ENCODE results near the gene KMT2E.

KMT2E gene

GRCh38 chr7:105125745-105126144 is 111.7 kb downstream of the KMT2E start:
- DNase-seq (ENCODE audit: low spot score) (no peak), FAIRE-seq (no peak)

GRCh38 chr7:105126436-105126975 is 112.5 kb downstream of the KMT2E start:
- DNase-seq (ENCODE audit: low spot score) (no peak), FAIRE-seq (no peak)

GRCh38 chr7:105127179-105127578 is 113.2 kb downstream of the KMT2E start:
- DNase-seq (ENCODE audit: low spot score) (no peak), FAIRE-seq (no peak)

- FAIRE-seq (no peak), DNase-seq (ENCODE audit: low spot score) (no peak)
Measured at GRCh38 chr7:105130048-105130447, 116.0 kb downstream of the KMT2E start.

GRCh38 chr7:105130580-105130979 is 116.6 kb downstream of the KMT2E start:
- FAIRE-seq = no peak

GRCh38 chr7:105131033-105131656 is 117.1 kb downstream of the KMT2E start:
- no peak for FAIRE-seq
- no peak for DNase-seq (ENCODE audit: low spot score)

More at GRCh38 chr7:105130580-105130979, 116.6 kb downstream of the KMT2E start:
- no peak for DNase-seq (ENCODE audit: low spot score)

GRCh38 chr7:105131890-105132289 is 117.9 kb downstream of the KMT2E start:
- FAIRE-seq (no peak), DNase-seq (ENCODE audit: low spot score) (no peak)

DNA sequence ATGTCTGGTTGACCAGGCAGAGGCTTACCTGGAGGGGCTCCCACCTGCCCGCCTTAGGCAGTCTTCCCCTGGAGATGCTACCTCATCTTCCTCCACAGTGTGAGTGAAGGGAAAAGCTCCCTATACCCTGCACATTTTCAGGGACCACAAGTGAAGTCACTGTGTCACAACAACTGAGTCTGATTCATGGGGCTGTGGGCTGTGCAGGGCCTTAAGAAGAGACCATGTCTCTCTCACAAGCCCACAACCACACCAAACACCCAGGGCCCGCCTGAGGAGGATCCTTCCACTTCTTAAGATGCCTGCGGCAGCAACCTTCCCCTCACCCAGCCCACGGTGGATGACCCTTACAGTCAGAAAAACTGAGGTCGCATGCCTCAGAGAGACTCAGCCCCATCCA is 118.3 kb downstream of the KMT2E start:
- no peak for FAIRE-seq
- DNase-seq (ENCODE audit: low spot score) = no peak

DNA sequence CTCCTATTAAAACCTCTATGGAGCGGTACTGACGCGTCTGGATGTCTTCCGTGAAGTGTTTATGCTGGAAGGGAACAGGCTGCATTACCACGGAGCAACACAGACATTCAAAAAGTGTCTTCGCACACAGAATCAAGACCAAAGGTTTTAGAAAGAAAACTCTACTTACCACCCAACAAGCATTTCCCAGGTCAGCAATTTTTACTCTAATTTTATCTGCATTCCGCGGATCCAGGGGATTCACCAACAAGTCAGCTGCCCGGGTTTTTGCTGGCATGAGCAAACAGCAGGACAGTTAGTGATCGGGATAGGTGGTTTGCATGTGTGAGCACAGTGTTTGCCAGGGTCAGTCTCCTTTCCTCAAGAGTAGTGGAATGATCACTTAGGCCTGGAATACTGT is 118.8 kb downstream of the KMT2E start:
- FAIRE-seq (no peak), DNase-seq (ENCODE audit: low spot score) (no peak)

DNA sequence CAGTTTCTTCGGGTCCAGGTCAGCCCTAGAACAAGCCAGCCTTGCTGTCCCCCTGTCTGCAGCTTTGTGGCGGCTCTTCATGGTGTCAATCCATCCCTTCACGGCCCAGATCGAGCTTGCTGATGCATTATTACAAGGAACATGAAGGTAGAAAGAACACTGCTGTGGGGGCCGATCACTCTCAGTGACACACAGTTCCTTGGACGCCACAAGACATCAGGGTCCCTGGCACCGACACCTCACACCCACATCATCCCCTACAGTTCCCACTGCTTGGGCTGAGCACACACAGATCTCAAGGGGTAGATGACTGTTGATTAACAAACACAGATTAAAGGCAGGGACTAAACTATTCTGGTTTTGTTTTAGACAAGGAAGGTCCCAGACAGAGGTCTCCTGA is 119.4 kb downstream of the KMT2E start:
- no peak for DNase-seq (ENCODE audit: low spot score)
- no peak for FAIRE-seq

GRCh38 chr7:105133986-105134655 is 120.1 kb downstream of the KMT2E start:
- FAIRE-seq = no peak
- DNase-seq (ENCODE audit: low spot score) = no peak

- no peak for FAIRE-seq
- DNase-seq (ENCODE audit: low spot score) = no peak
Measured at GRCh38 chr7:105136221-105136620, 122.2 kb downstream of the KMT2E start.

DNA sequence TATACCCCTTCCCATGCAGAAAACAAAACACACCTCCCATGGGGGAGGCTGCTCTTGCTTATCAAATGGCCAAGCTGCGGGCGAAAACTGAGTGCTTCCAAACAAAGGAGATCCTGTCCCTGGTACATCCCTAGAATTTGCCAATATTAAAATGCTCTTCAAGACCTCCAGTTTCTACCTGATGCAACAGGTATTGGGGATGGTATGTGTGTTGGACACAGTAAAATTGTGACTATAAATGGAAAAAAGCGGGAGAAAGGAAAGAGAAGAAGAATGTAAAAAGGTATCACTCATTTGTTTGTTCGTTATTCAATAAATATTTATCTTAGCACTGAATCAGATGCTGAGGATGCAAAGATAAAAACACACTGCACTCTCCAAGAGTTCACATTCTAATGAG is 123.9 kb downstream of the KMT2E start:
- FAIRE-seq = no peak
- DNase-seq (ENCODE audit: low spot score) = no peak

DNA sequence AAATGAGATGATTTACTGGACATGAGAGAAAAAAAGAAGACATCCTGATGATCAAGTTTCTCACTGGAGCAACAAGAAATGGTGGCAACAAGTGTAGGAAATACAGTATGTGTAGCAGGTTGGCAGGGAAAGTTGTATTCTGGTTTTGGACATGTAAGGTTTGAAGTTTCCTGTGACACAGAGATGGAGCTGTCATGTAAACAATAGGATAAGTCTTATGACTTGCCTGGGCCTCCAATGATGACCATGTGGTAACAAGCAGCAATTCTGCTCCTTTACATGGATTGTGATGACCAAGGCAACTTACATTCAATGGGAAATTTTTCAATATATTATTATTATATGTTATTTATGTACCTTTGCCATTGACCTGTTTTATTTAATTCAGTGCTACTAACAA is 125.4 kb downstream of the KMT2E start:
- DNase-seq (ENCODE audit: low spot score) = no peak
- FAIRE-seq = no peak

DNA sequence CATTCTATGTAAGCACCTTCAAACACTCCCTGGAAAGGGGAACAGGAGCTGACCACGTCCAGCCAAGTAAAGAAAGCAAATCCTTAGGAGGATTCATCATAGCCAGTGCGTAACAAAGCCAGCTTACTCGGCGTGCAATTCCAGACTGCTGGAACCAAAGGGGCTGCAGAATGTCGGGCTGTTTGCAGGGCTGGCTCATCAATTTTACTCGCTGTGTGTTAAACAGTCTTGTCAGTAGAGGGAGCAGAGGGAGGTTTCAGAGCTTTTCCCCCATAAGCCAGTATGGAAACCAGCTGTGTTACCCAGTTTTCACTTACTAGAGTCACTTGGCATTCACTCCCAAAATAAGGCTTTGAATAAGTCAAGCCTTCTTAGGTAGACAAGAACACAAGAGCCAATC is 127.1 kb downstream of the KMT2E start:
- DNase-seq (ENCODE audit: low spot score) (peak; percentile 39), FAIRE-seq (no peak)

- DNase-seq (ENCODE audit: low spot score) (peak; percentile 58), FAIRE-seq (no peak)
Measured at GRCh38 chr7:105149827-105150226, 135.8 kb downstream of the KMT2E start.

DNA sequence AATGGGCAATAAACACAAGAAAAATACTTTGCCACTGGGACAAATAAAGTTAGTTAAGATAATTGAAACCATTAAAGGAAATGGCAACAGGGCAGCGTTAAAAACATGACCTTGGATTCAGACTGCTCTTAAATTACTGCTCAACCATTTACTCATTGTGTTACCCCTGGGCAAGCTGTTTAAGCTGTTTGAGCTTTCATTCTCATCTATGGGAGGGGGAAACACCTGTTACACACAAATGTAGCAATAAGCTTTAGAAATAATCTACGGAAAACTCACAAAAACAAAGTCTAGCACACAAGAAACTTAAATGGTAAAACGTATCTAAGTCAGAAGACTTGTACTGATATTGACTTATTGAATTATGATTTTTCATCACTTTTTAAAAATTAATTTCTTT is 137.1 kb downstream of the KMT2E start:
- FAIRE-seq = no peak
- DNase-seq (ENCODE audit: low spot score) = no peak

GRCh38 chr7:105153531-105153930 is 139.5 kb downstream of the KMT2E start:
- no peak for DNase-seq (ENCODE audit: low spot score)
- no peak for FAIRE-seq

DNA sequence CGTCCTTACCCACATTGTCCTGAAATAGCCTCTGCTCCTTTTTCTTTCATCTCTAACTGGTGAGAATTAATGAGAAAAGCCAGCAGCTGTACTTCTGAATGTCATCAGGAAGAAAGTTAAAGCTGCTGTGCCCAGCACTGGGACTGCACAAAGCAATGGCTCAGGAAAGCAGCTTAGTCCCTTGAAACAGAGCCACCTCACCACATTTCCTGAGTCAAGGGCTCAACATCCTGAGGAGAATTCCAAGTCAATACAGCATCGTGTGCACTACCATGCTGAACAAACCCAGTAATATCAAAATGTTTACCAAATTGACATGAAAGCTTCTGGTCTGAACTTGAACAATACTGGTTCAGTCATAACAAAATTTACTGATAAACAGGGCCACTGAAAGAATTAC is 140.1 kb downstream of the KMT2E start:
- no peak for DNase-seq (ENCODE audit: low spot score)
- no peak for FAIRE-seq

- no peak for DNase-seq (ENCODE audit: low spot score)
- FAIRE-seq = no peak
Measured at GRCh38 chr7:105156731-105157130, 142.7 kb downstream of the KMT2E start.

DNA sequence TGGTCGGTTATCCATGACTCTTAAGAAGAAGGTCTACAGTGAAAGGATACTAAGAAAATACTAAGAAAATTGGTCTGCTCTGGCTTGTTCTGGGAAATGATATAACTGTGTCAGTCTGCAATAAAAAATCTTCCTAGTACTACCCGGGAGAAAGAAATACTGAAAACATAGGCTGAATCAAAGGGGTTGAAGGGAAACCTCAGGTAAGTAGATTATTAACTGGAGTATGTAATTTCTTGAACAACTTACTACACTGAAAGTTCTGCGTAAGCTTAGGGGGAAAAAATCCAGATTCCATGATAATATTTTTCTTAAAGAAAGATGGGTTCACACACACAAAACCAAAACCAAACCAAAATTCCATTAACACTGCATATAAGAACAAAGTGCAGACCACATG is 143.3 kb downstream of the KMT2E start:
- DNase-seq (ENCODE audit: low spot score) (no peak), FAIRE-seq (no peak)

DNA sequence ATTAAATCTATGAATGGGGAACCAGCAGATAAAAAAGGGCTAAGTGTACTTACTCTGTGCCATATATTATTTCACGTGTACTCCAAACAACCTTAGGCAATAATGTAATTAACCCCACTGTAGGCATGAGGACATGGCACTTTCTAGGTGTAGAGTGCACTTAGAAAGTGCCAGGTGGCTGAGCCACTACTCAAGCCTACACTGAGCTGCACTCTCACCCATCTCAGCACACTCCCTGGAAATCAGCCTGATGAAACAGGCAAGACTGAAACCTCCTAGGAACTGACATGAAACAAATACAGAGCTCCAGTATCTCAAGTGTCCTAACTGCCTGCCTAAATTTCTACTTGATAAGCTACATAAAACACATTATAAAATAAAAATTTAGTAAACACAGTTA is 147.4 kb downstream of the KMT2E start:
- no peak for DNase-seq (ENCODE audit: low spot score)
- no peak for FAIRE-seq

Data from urothelium cell line (cell line).